GM12874 (cell line): ENCODE results near the gene B4GAT1.

Experiments
- CTCF ChIP-seq: IDR thresholded peaks from 2 replicates; pipeline ENCODE4 v1.5.1; 2011; ENCODE audit warnings: low read depth, mild to moderate bottlenecking, control low read depth, low read length, moderate library complexity; ENCODE audit not compliant: insufficient read depth

The B4GAT1 gene

GRCh38 chr11:66371627-66372415, 24.4 kb upstream of the B4GAT1 start, which contains the start of gene SLC29A2:
TSS of gene SLC29A2 (minus strand) at chr11:66371760. CDS start at chr11:66371591, 169 bp downstream.
- TF ChIP-seq CTCF, result no peak

GRCh38 chr11:66369073-66369894, 21.9 kb upstream of the B4GAT1 start:
- TF ChIP-seq CTCF, result no peak

GRCh38 chr11:66368484-66368883, 21.1 kb upstream of the B4GAT1 start:
- TF ChIP-seq CTCF, result no peak

GRCh38 chr11:66367561-66368312, 20.3 kb upstream of the B4GAT1 start:
- TF ChIP-seq CTCF, result no peak

GRCh38 chr11:66366844-66367477, 19.5 kb upstream of the B4GAT1 start:
- no peak for TF ChIP-seq CTCF

GRCh38 chr11:66365711-66366619, 18.5 kb upstream of the B4GAT1 start:
- TF ChIP-seq CTCF, result no peak
